ENCODE data around the gene PHIP. TPM values are rescaled to one million over a fixed set of nuclear protein-coding genes. Genes with fewer than 3 reads are reported as not detected.
"Not testable (repeated sequence)": the region's sequence is repeated elsewhere in the genome, so short reads cannot be mapped to it uniquely, and the experiment has no call there.

Gene PHIP
- total RNA-seq, 1 experiment from 2014 or later: 52.4 TPM

- H3K9me3 ChIP-seq (ENCODE audit: low read length): no peaks in the 10 kb centered on the region
- H3K27ac ChIP-seq (ENCODE audit: low read length): no peak overlapping the region
- no peak for DNase-seq
- no peak overlapping the region for H3K4me2 ChIP-seq (ENCODE audit: low read depth, low read length, poor library complexity, severe bottlenecking)
- H4K20me1 ChIP-seq (ENCODE audit: insufficient read depth, low read depth, low read length): no peaks in the 10 kb centered on the region
- H3K4me3 ChIP-seq (ENCODE audit: low read length): no peak overlapping the region
- no peaks in the 10 kb centered on the region for H3K36me3 ChIP-seq (ENCODE audit: insufficient read depth, low read length)
- no peaks in the 10 kb centered on the region for H3K4me1 ChIP-seq (ENCODE audit: low read length)
- no peak overlapping the region for H3K9ac ChIP-seq (ENCODE audit: low read length)
- H3K27me3 ChIP-seq (ENCODE audit: low read length): 0 out of 2 replicates have a peak, but pooled peaks cover 2% of the 10 kb centered on the region
- H3K9me2 ChIP-seq (replicated peaks; ENCODE audit: insufficient read depth, low read length): no peaks in the 10 kb centered on the region
- H3K79me2 ChIP-seq (ENCODE audit: low read length): no peaks in the 10 kb centered on the region
- no peak overlapping the region for H2AFZ ChIP-seq (ENCODE audit: low read length)
Observed at GRCh38 chr6:79094938-79095337, 16.9 kb upstream of the PHIP start.

DNA sequence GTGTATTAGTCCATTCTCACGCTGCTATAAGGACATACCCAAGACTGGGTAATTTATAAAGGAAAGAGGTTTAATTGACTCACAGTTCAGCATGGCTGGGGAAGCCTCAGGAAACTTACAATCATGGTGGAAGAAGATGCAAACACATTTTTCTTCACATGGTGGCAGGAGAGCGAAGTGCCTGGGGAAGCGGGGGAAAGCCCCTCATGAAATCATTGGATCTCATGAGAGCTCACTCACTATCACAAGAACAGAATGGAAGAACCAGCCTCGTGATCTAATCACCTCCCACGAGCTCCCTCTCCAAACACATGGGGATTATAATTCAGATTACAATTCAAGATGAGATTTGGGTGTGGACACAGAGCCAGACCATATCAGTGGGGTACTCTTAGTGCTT, 13.7 kb upstream of the PHIP start:
- H3K9me2 ChIP-seq (replicated peaks; ENCODE audit: insufficient read depth, low read length); H3K79me2 ChIP-seq (ENCODE audit: low read length); H3K4me3 ChIP-seq (ENCODE audit: low read length); H3K36me3 ChIP-seq (ENCODE audit: insufficient read depth, low read length); H3K9me3 ChIP-seq (ENCODE audit: low read length); H2AFZ ChIP-seq (ENCODE audit: low read length); H3K9ac ChIP-seq (ENCODE audit: low read length); DNase-seq; H3K4me2 ChIP-seq (ENCODE audit: low read depth, low read length, poor library complexity, severe bottlenecking); H4K20me1 ChIP-seq (ENCODE audit: insufficient read depth, low read depth, low read length); H3K4me1 ChIP-seq (ENCODE audit: low read length); H3K27me3 ChIP-seq (ENCODE audit: low read length); H3K27ac ChIP-seq (ENCODE audit: low read length): not testable (repeated sequence)

GRCh38 chr6:79089552-79090404, 11.7 kb upstream of the PHIP start:
- Histone ChIP-seq H2AFZ (ENCODE audit: low read length) (no peak overlapping the region), H3K4me2 (ENCODE audit: low read depth, low read length, poor library complexity, severe bottlenecking) (no peak overlapping the region), H3K27ac (ENCODE audit: low read length) (no peak overlapping the region), H3K27me3 (ENCODE audit: low read length) (no peaks in the 10 kb centered on the region), H3K4me3 (ENCODE audit: low read length) (no peak overlapping the region), H3K9ac (ENCODE audit: low read length) (no peak overlapping the region), H3K9me2 (replicated peaks; ENCODE audit: insufficient read depth, low read length) (no peaks in the 10 kb centered on the region; the same call in 1 of the 2 replicates), H3K4me1 (ENCODE audit: low read length) (no peaks in the 10 kb centered on the region), H3K36me3 (ENCODE audit: insufficient read depth, low read length) (no peaks in the 10 kb centered on the region), H3K9me3 (ENCODE audit: low read length) (no peaks in the 10 kb centered on the region), H4K20me1 (ENCODE audit: insufficient read depth, low read depth, low read length) (no peaks in the 10 kb centered on the region), H3K79me2 (ENCODE audit: low read length) (no peaks in the 10 kb centered on the region)
- no peak for DNase-seq

DNA sequence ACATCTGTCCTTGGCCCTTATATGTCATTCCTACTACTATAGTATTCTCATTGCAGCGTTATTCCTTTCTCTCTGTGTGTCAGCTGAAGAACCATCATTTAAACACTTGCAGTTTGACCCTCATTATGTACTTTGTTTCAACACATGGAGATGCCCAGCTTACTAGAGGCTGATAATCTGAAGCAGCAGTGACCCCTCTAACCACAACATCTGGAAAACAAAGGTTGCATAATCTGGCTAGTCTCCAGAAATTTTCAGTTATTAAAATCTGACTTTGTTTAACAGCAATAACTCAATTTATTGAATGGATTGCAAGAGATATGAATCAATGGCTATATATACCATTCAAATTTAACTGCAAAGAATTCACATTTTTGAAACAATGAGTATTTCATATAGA, 6.6 kb upstream of the PHIP start:
- H3K9me2 ChIP-seq (replicated peaks; ENCODE audit: insufficient read depth, low read length): no peaks in the 10 kb centered on the region; the same call in 1 of the 2 replicates
- no peaks in the 10 kb centered on the region for H3K36me3 ChIP-seq (ENCODE audit: insufficient read depth, low read length)
- peaks cover 6% of the 10 kb centered on the region for H3K4me1 ChIP-seq (ENCODE audit: low read length)
- no peak overlapping the region for H2AFZ ChIP-seq (ENCODE audit: low read length)
- no peaks in the 10 kb centered on the region for H3K79me2 ChIP-seq (ENCODE audit: low read length)
- no peak overlapping the region for H3K9ac ChIP-seq (ENCODE audit: low read length)
- no peak overlapping the region for H3K27ac ChIP-seq (ENCODE audit: low read length)
- no peaks in the 10 kb centered on the region for H3K9me3 ChIP-seq (ENCODE audit: low read length)
- H3K4me3 ChIP-seq (ENCODE audit: low read length): no peak overlapping the region
- no peaks in the 10 kb centered on the region for H3K27me3 ChIP-seq (ENCODE audit: low read length)
- DNase-seq: no peak
- no peaks in the 10 kb centered on the region for H4K20me1 ChIP-seq (ENCODE audit: insufficient read depth, low read depth, low read length)
- no peak overlapping the region for H3K4me2 ChIP-seq (ENCODE audit: low read depth, low read length, poor library complexity, severe bottlenecking)

DNA sequence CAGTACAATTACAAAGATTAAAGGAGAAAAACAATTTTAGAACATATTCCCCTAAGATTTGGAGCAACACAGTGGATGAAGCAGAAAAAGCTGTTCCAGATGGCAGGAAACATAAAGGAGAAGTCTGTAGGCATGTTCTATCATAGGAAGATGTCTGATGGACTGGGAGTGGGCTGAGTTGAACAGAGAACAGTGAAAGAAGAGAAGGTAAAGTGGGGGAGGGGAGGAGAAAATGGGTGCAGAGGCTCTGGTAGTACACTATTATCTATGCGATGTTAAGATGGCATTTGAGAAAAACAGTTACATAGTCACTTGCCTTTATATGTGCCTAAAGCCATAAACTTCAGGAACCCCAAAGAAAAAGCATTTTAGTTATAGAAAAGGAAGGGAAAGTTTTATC, 4.2 kb upstream of the PHIP start:
- Histone ChIP-seq H3K4me3 (ENCODE audit: low read length) (no peak overlapping the region), H3K27ac (ENCODE audit: low read length) (no peak overlapping the region), H3K36me3 (ENCODE audit: insufficient read depth, low read length) (no peaks in the 10 kb centered on the region), H3K4me2 (ENCODE audit: low read depth, low read length, poor library complexity, severe bottlenecking) (no peak overlapping the region), H3K9me3 (ENCODE audit: low read length) (no peaks in the 10 kb centered on the region), H4K20me1 (ENCODE audit: insufficient read depth, low read depth, low read length) (no peaks in the 10 kb centered on the region), H2AFZ (ENCODE audit: low read length) (no peak overlapping the region), H3K4me1 (ENCODE audit: low read length) (peaks cover 13% of the 10 kb centered on the region), H3K9ac (ENCODE audit: low read length) (no peak overlapping the region), H3K9me2 (replicated peaks; ENCODE audit: insufficient read depth, low read length) (no peaks in the 10 kb centered on the region), H3K27me3 (ENCODE audit: low read length) (no peaks in the 10 kb centered on the region), H3K79me2 (ENCODE audit: low read length) (no peaks in the 10 kb centered on the region)
- no peak for DNase-seq

- peaks cover 13% of the 10 kb centered on the region for H3K4me1 ChIP-seq (ENCODE audit: low read length)
- peaks cover 4% of the 10 kb centered on the region for H3K79me2 ChIP-seq (ENCODE audit: low read length)
- no peak overlapping the region for H3K9ac ChIP-seq (ENCODE audit: low read length)
- H3K36me3 ChIP-seq (ENCODE audit: insufficient read depth, low read length): no peaks in the 10 kb centered on the region
- DNase-seq: no peak
- H3K4me2 ChIP-seq (ENCODE audit: low read depth, low read length, poor library complexity, severe bottlenecking): no peak overlapping the region
- no peaks in the 10 kb centered on the region for H4K20me1 ChIP-seq (ENCODE audit: insufficient read depth, low read depth, low read length)
- H3K27ac ChIP-seq (ENCODE audit: low read length): no peak overlapping the region
- H3K27me3 ChIP-seq (ENCODE audit: low read length): no peaks in the 10 kb centered on the region
- no peak overlapping the region for H2AFZ ChIP-seq (ENCODE audit: low read length)
- no peaks in the 10 kb centered on the region for H3K9me2 ChIP-seq (replicated peaks; ENCODE audit: insufficient read depth, low read length)
- no peaks in the 10 kb centered on the region for H3K9me3 ChIP-seq (ENCODE audit: low read length)
- no peak overlapping the region for H3K4me3 ChIP-seq (ENCODE audit: low read length)
Observed at GRCh38 chr6:79081663-79082062, 3.6 kb upstream of the PHIP start.

GRCh38 chr6:79079561-79080041, 1.5 kb upstream of the PHIP start:
- no peaks in the 10 kb centered on the region for H3K9me3 ChIP-seq (ENCODE audit: low read length)
- no peak overlapping the region for H2AFZ ChIP-seq (ENCODE audit: low read length)
- H3K4me2 ChIP-seq (ENCODE audit: low read depth, low read length, poor library complexity, severe bottlenecking): peak overlapping the region; percentile 89
- H3K36me3 ChIP-seq (ENCODE audit: insufficient read depth, low read length): peaks cover 7% of the 10 kb centered on the region; the same call in 1 of the 2 replicates
- no peaks in the 10 kb centered on the region for H3K9me2 ChIP-seq (replicated peaks; ENCODE audit: insufficient read depth, low read length)
- H3K4me1 ChIP-seq (ENCODE audit: low read length): peaks cover 31% of the 10 kb centered on the region
- H4K20me1 ChIP-seq (ENCODE audit: insufficient read depth, low read depth, low read length): no peaks in the 10 kb centered on the region
- peaks cover 25% of the 10 kb centered on the region for H3K79me2 ChIP-seq (ENCODE audit: low read length)
- H3K4me3 ChIP-seq (ENCODE audit: low read length): peak overlapping the region; percentile 73
- no peak for DNase-seq
- H3K27ac ChIP-seq (ENCODE audit: low read length): no peak overlapping the region
- H3K27me3 ChIP-seq (ENCODE audit: low read length): no peaks in the 10 kb centered on the region
- H3K9ac ChIP-seq (ENCODE audit: low read length): peak overlapping the region; percentile 94

DNA sequence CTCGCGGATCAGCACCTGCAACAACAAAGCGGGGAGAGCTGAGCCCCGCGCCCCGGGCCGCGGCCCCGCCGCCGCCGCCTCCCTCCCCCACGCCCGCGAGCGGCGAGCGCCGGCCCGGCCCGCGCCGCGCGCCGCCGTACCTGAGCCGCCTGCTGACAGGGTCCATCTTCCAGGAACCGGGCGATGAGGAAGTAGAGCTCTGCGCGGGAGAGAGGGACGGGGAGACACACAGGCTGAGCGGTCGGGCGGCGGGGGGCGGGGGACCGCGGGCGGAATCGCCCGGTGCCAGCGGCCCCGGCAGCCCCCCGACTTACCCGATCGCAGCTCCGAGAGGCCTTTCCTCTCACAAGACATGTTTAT, 359 bp downstream of the PHIP start:
- Histone ChIP-seq H3K79me2 (ENCODE audit: low read length) (peaks cover 44% of the 10 kb centered on the region), H4K20me1 (ENCODE audit: insufficient read depth, low read depth, low read length) (no peaks in the 10 kb centered on the region), H3K4me2 (ENCODE audit: low read depth, low read length, poor library complexity, severe bottlenecking) (peak overlapping the region; percentile 89), H3K27me3 (ENCODE audit: low read length) (no peaks in the 10 kb centered on the region), H3K9me3 (ENCODE audit: low read length) (no peaks in the 10 kb centered on the region), H3K27ac (ENCODE audit: low read length) (peak overlapping the region; percentile 86), H3K9ac (ENCODE audit: low read length) (peak overlapping the region; percentile 94), H3K4me1 (ENCODE audit: low read length) (peaks cover 50% of the 10 kb centered on the region), H2AFZ (ENCODE audit: low read length) (0 out of 2 replicates have a peak overlapping the region, but pooled peaks have one; percentile 65), H3K9me2 (replicated peaks; ENCODE audit: insufficient read depth, low read length) (no peaks in the 10 kb centered on the region), H3K4me3 (ENCODE audit: low read length) (peak overlapping the region; percentile 73), H3K36me3 (ENCODE audit: insufficient read depth, low read length) (peaks cover 21% of the 10 kb centered on the region)
- peak; percentile 88 for DNase-seq

Measured in Karpas-422 (cell line).